ENCODE data around the gene CR1. TPM values are rescaled to one million over a fixed set of nuclear protein-coding genes. Genes with fewer than 3 reads are reported as not detected.
"Not testable (repeated sequence)": the region's sequence is repeated elsewhere in the genome, so short reads cannot be mapped to it uniquely, and the experiment has no call there.

The CR1 gene
- total RNA-seq, 1 donor from 2014 or later, result 0.13 TPM

GRCh38 chr1:207654320-207654719 lies 158.4 kb downstream of the CR1 start:
- no peak overlapping the region for H3K4me3 ChIP-seq (ENCODE audit: low read depth, low read length)
- peak; percentile 1 for TF ChIP-seq CTCF (IDR thresholded peaks at IDR 0.05; ENCODE audit: insufficient read depth, low read length, poor library complexity, severe bottlenecking)
- no peaks in the 10 kb centered on the region for H3K36me3 ChIP-seq (ENCODE audit: control insufficient read depth, insufficient read depth, low read length)

GRCh38 chr1:207658408-207658807 lies 162.5 kb downstream of the CR1 start:
- DNase-seq (ENCODE audit: low read depth), result no peak
- no peak overlapping the region for H3K4me3 ChIP-seq (ENCODE audit: low read depth, low read length)
- no peaks in the 10 kb centered on the region for H3K27me3 ChIP-seq (ENCODE audit: control insufficient read depth, insufficient read depth, low read length)
- no peak for TF ChIP-seq CTCF (IDR thresholded peaks at IDR 0.05; ENCODE audit: insufficient read depth, low read length, poor library complexity, severe bottlenecking)
- no peaks in the 10 kb centered on the region for H3K36me3 ChIP-seq (ENCODE audit: control insufficient read depth, insufficient read depth, low read length)

More at GRCh38 chr1:207654320-207654719, 158.4 kb downstream of the CR1 start:
- no peak for DNase-seq (ENCODE audit: low read depth)
- no peaks in the 10 kb centered on the region for H3K27me3 ChIP-seq (ENCODE audit: control insufficient read depth, insufficient read depth, low read length)

- Histone ChIP-seq H3K4me3 (ENCODE audit: low read depth, low read length) (no peak overlapping the region), H3K27me3 (ENCODE audit: control insufficient read depth, insufficient read depth, low read length) (no peaks in the 10 kb centered on the region), H3K36me3 (ENCODE audit: control insufficient read depth, insufficient read depth, low read length) (no peaks in the 10 kb centered on the region)
- no peak for TF ChIP-seq CTCF (IDR thresholded peaks at IDR 0.05; ENCODE audit: insufficient read depth, low read length, poor library complexity, severe bottlenecking)
- DNase-seq (ENCODE audit: low read depth), result no peak
Measured at GRCh38 chr1:207658904-207659485, 163.0 kb downstream of the CR1 start.

- no peaks in the 10 kb centered on the region for H3K27me3 ChIP-seq (ENCODE audit: control insufficient read depth, insufficient read depth, low read length)
- H3K4me3 ChIP-seq (ENCODE audit: low read depth, low read length), result no peak overlapping the region
- no peak for TF ChIP-seq CTCF (IDR thresholded peaks at IDR 0.05; ENCODE audit: insufficient read depth, low read length, poor library complexity, severe bottlenecking)
- no peak for DNase-seq (ENCODE audit: low read depth)
- no peaks in the 10 kb centered on the region for H3K36me3 ChIP-seq (ENCODE audit: control insufficient read depth, insufficient read depth, low read length)
Measured at GRCh38 chr1:207659545-207660153, 163.7 kb downstream of the CR1 start.

- H3K27me3 ChIP-seq (ENCODE audit: control insufficient read depth, insufficient read depth, low read length); H3K4me3 ChIP-seq (ENCODE audit: low read depth, low read length); DNase-seq (ENCODE audit: low read depth); H3K36me3 ChIP-seq (ENCODE audit: control insufficient read depth, insufficient read depth, low read length): not testable (repeated sequence)
Measured at GRCh38 chr1:207661420-207661819, 165.5 kb downstream of the CR1 start.

GRCh38 chr1:207666342-207666741 lies 170.4 kb downstream of the CR1 start:
- Histone ChIP-seq H3K27me3 (ENCODE audit: control insufficient read depth, insufficient read depth, low read length) (peaks cover 15% of the 10 kb centered on the region), H3K4me3 (ENCODE audit: low read depth, low read length) (no peak overlapping the region), H3K36me3 (ENCODE audit: control insufficient read depth, insufficient read depth, low read length) (no peaks in the 10 kb centered on the region)
- DNase-seq (ENCODE audit: low read depth), result no peak
- TF ChIP-seq CTCF (IDR thresholded peaks at IDR 0.05; ENCODE audit: insufficient read depth, low read length, poor library complexity, severe bottlenecking), result no peak
